Mesodermal cell (in vitro differentiated cells): ENCODE measurements around the gene LSM2. TPM values are rescaled to one million over a fixed set of nuclear protein-coding genes. Genes with fewer than 3 reads are reported as not detected.
"Not testable (repeated sequence)": the region's sequence is repeated elsewhere in the genome, so short reads cannot be mapped to it uniquely, and the experiment has no call there.

ENCODE experiments used
- H3K27ac ChIP-seq: 2 replicates; pipeline ENCODE4 v1.7.0; 2013; ENCODE audit warnings: mild to moderate bottlenecking, low read depth, low read length, moderate library complexity; ENCODE audit not compliant: severe bottlenecking
- H3K36me3 ChIP-seq: 2 replicates; pipeline ENCODE4 v1.7.1; 2013; ENCODE audit warnings: mild to moderate bottlenecking, low read length, moderate library complexity; ENCODE audit not compliant: control insufficient read depth, insufficient read depth
- H3K4me1 ChIP-seq: one replicate; pipeline ENCODE4 v1.7.1; 2013; ENCODE audit warnings: mild to moderate bottlenecking, low read length; ENCODE audit not compliant: insufficient read depth, control insufficient read depth, poor library complexity, severe bottlenecking
- H3K4me3 ChIP-seq: 2 replicates; pipeline ENCODE4 v1.7.0; 2013; ENCODE audit warnings: low read length, control low read depth, mild to moderate bottlenecking; ENCODE audit not compliant: insufficient read depth, poor library complexity, severe bottlenecking; ENCODE audit errors: extremely low read depth
- H3K9me3 ChIP-seq: 2 replicates; pipeline ENCODE4 v1.7.1; 2013; ENCODE audit warnings: mild to moderate bottlenecking, low read length, moderate library complexity; ENCODE audit not compliant: control insufficient read depth
- WGBS, 2 experiments: methylation state at CpG; one replicate each; pipeline ENCODE4 v1.1.5; 2013; ENCODE audit warnings: missing lambda C conversion rate in 2 of 2; ENCODE audit not compliant: insufficient coverage in 2 of 2; 5-methylcytosine and 5-hydroxymethylcytosine counted together
- polyA plus RNA-seq, 2 experiments: library from polyadenylated mRNA; stranded (reverse); fragments of 50-300 nt; gene quantifications; one replicate each; pipeline ENCODE4 v1.2.3, GENCODE V29; 2013

LSM2 gene
- polyA plus RNA-seq (2013, experiment 1 of 2) = 108 TPM
- 96.7 TPM for polyA plus RNA-seq (2013, experiment 2 of 2)

- H3K27ac ChIP-seq = peak within 1 kb of the TSS; percentile 82
- H3K4me3 ChIP-seq = peak within 1 kb of the TSS; percentile 85
- H3K36me3 ChIP-seq = peaks cover 26% of the 10 kb centered on the region
- WGBS, 2 experiments = 0% methylated on average over 29 to 44 of the region's 51 CpGs
- no peaks in the 10 kb centered on the region for H3K9me3 ChIP-seq
- H3K4me1 ChIP-seq = peaks cover 4% of the 10 kb centered on the region
These were observed at the start of gene LSM2 for GRCh38 chr6:31806470-31807272. TSS of gene LSM2 (minus strand) at chr6:31806966. CDS start at chr6:31806757, 209 bp downstream.

- not testable (repeated sequence) for H3K27ac ChIP-seq, H3K9me3 ChIP-seq, H3K4me1 ChIP-seq, H3K4me3 ChIP-seq
- H3K36me3 ChIP-seq = peaks cover 24% of the 10 kb centered on the region
- 89 to 94% methylated on average over 15 to 33 of the region's 35 CpGs for WGBS, 2 experiments
These were observed 45.4 kb upstream of the LSM2 start for GRCh38 chr6:31851980-31852718.

GRCh38 chr6:31851485-31851832, 44.7 kb upstream of the LSM2 start:
- Histone ChIP-seq H3K27ac (no peak overlapping the region), H3K4me1 (peaks cover 8% of the 10 kb centered on the region), H3K4me3 (no peak overlapping the region), H3K36me3 (peaks cover 17% of the 10 kb centered on the region), H3K9me3 (peaks cover 9% of the 10 kb centered on the region)
- WGBS, 2 experiments = 91 to 94% methylated on average over 2 of the region's 2 CpGs

- Histone ChIP-seq H3K36me3 (peaks cover 13% of the 10 kb centered on the region), H3K9me3 (peaks cover 9% of the 10 kb centered on the region), H3K27ac (no peak overlapping the region), H3K4me1 (peaks cover 8% of the 10 kb centered on the region), H3K4me3 (no peak overlapping the region)
- 94 to 100% methylated on average over 2 of the region's 2 CpGs for WGBS, 2 experiments
These were observed 44.2 kb upstream of the LSM2 start for GRCh38 chr6:31850765-31851484.

GRCh38 chr6:31847276-31847978, 40.7 kb upstream of the LSM2 start:
- peaks cover 8% of the 10 kb centered on the region for H3K4me1 ChIP-seq
- 85 to 94% methylated on average over 1 to 2 of the region's 2 CpGs for WGBS, 2 experiments
- no peaks in the 10 kb centered on the region for H3K36me3 ChIP-seq
- no peak overlapping the region for H3K27ac ChIP-seq
- H3K4me3 ChIP-seq = no peak overlapping the region
- no peaks in the 10 kb centered on the region for H3K9me3 ChIP-seq

GRCh38 chr6:31844507-31844906, 37.7 kb upstream of the LSM2 start:
- H3K9me3 ChIP-seq = no peaks in the 10 kb centered on the region
- 96 to 100% methylated on average over 3 of the region's 3 CpGs for WGBS, 2 experiments
- H3K27ac ChIP-seq = no peak overlapping the region
- H3K4me1 ChIP-seq = no peaks in the 10 kb centered on the region
- H3K4me3 ChIP-seq = no peak overlapping the region
- H3K36me3 ChIP-seq = peaks cover 18% of the 10 kb centered on the region

- Histone ChIP-seq H3K36me3 (peaks cover 43% of the 10 kb centered on the region), H3K4me3 (no peak overlapping the region), H3K4me1 (peaks cover 3% of the 10 kb centered on the region), H3K27ac (no peak overlapping the region), H3K9me3 (no peaks in the 10 kb centered on the region)
- 97 to 100% methylated on average over 4 to 6 of the region's 9 CpGs for WGBS, 2 experiments
These were observed 35.3 kb upstream of the LSM2 start for GRCh38 chr6:31842053-31842452.

GRCh38 chr6:31839779-31840126, 33.0 kb upstream of the LSM2 start:
- WGBS, 2 experiments = 98 to 100% methylated on average over 5 to 7 of the region's 8 CpGs
- H3K9me3 ChIP-seq, H3K4me1 ChIP-seq, H3K4me3 ChIP-seq, H3K27ac ChIP-seq: not testable (repeated sequence)
- peaks cover 57% of the 10 kb centered on the region for H3K36me3 ChIP-seq

- no peak overlapping the region for H3K4me3 ChIP-seq
- H3K9me3 ChIP-seq = no peaks in the 10 kb centered on the region
- H3K36me3 ChIP-seq = peaks cover 57% of the 10 kb centered on the region
- peaks cover 3% of the 10 kb centered on the region for H3K4me1 ChIP-seq
- 84 to 100% methylated on average over 1 to 2 of the region's 3 CpGs for WGBS, 2 experiments
- H3K27ac ChIP-seq = no peak overlapping the region
These were observed 32.2 kb upstream of the LSM2 start for GRCh38 chr6:31838968-31839367.

GRCh38 chr6:31838114-31838553, 31.4 kb upstream of the LSM2 start:
- Histone ChIP-seq H3K36me3 (peaks cover 57% of the 10 kb centered on the region), H3K4me3 (peak overlapping the region; percentile 90)
- not testable (repeated sequence) for H3K9me3 ChIP-seq, H3K27ac ChIP-seq, H3K4me1 ChIP-seq
- WGBS, 2 experiments = 98% methylated on average over 5 to 6 of the region's 9 CpGs
